CD4-positive, alpha-beta T cell treated with Interleukin-1 beta for 1 hour (primary cell): ENCODE results near the gene TRIM10.
"Not testable (repeated sequence)": the region's sequence is repeated elsewhere in the genome, so short reads cannot be mapped to it uniquely, and the experiment has no call there.

Experiments used
- DNase-seq, 2 donors: peaks; one replicate each; pipeline ENCODE4 v3.0.0-alpha.2; 2020 to 2022

TRIM10 gene

GRCh38 chr6:30152910-30153610 lies 8.0 kb downstream of the TRIM10 start:
- DNase-seq: no peak

- DNase-seq: no peak
Measured at GRCh38 chr6:30152016-30152673, 8.9 kb downstream of the TRIM10 start.

GRCh38 chr6:30151580-30151979 lies 9.4 kb downstream of the TRIM10 start:
- DNase-seq: no peak

- DNase-seq: no peak
Measured at GRCh38 chr6:30150671-30151395, 10.2 kb downstream of the TRIM10 start.

GRCh38 chr6:30149858-30150550 lies 11.0 kb downstream of the TRIM10 start:
- no peak for DNase-seq

GRCh38 chr6:30149234-30149633 lies 11.8 kb downstream of the TRIM10 start:
- no peak for DNase-seq

- no peak for DNase-seq
Measured at GRCh38 chr6:30147096-30147495, 13.9 kb downstream of the TRIM10 start.

- DNase-seq: no peak
Measured at GRCh38 chr6:30145818-30146217, 15.2 kb downstream of the TRIM10 start.

- no peak for DNase-seq
Measured at GRCh38 chr6:30144811-30145210, 16.2 kb downstream of the TRIM10 start.

- no peak for DNase-seq
Measured at GRCh38 chr6:30143780-30144179, 17.2 kb downstream of the TRIM10 start.

GRCh38 chr6:30142665-30143064 lies 18.3 kb downstream of the TRIM10 start:
- DNase-seq: no peak

- not testable (repeated sequence) for DNase-seq
Measured at GRCh38 chr6:30140240-30140639, 20.8 kb downstream of the TRIM10 start.

GRCh38 chr6:30136570-30137286 lies 24.3 kb downstream of the TRIM10 start:
- DNase-seq: no peak

- DNase-seq: no peak
Measured at GRCh38 chr6:30135757-30136156, 25.3 kb downstream of the TRIM10 start, which contains the start of gene TRIM40. TRIM40 (plus strand) TSS chr6:30136140; CDS start chr6:30137037, 897 bp downstream.

GRCh38 chr6:30135147-30135546 lies 25.9 kb downstream of the TRIM10 start:
- no peak for DNase-seq

- DNase-seq: no peak
Measured at GRCh38 chr6:30131947-30132497, 29.0 kb downstream of the TRIM10 start.

- peak; percentile 79 to 83 for DNase-seq
Measured at GRCh38 chr6:30130887-30131862, 29.8 kb downstream of the TRIM10 start.

- no peak for DNase-seq
Measured at GRCh38 chr6:30130179-30130679, 30.8 kb downstream of the TRIM10 start.

- DNase-seq: no peak
Measured at GRCh38 chr6:30129265-30130178, 31.5 kb downstream of the TRIM10 start.
